GM19351 (cell line): Measurements from ENCODE around the gene MAP9.
"Not testable (repeated sequence)": the region's sequence is repeated elsewhere in the genome, so short reads cannot be mapped to it uniquely, and the experiment has no call there.

Experiments
- ATAC-seq: cut with Tn5 transposase; IDR thresholded peaks from one replicate; pipeline ENCODE4 v1.9.1; 2021; ENCODE audit warnings: mild to moderate bottlenecking, moderate library complexity; ENCODE audit not compliant: unreplicated experiment

The MAP9 gene

GRCh38 chr4:155376387-155377268 lies at the start of gene MAP9:
MAP9 (minus strand) TSS chr4:155376965; CDS start chr4:155375850, 1,115 bp downstream.
- ATAC-seq: peak; percentile 96

DNA sequence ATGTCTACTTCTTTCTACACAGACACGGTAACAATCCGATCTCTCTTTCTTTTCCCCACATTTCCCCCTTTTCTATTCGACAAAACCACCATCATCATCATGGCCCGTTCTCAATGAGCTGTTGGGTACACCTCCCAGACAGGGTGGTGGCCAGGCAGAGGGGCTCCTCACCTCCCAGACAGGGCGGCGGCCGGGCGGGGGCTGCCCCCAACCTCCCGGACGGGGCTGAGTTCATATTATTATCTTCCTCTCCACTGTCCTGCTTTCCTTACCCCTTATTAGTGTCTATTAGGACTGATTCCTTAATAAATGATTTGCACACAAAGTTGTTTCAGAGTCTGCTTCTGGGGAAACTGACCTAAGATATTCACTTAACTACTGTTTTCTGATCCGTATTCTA lies 48.0 kb upstream of the MAP9 start:
- ATAC-seq: not testable (repeated sequence)

DNA sequence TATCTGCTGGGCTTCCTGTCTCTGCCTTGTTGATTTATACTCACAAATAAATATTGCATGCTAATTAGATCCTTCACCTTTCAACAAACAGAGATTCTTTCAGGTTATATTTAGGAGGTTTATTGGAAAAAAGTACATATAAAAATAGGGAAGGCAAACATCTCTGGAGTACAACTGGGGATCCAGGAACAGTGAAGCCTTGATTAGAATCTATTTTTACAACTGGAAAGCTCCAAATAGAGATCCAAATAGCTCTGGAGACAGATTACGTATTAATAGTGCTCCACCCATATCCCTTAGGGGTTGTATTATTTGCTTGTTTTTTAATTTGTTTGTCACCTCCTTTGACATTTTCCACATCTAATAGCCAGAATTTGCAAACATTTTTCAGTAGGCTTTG lies 46.9 kb upstream of the MAP9 start:
- no peak for ATAC-seq

GRCh38 chr4:155419266-155419665 lies 42.5 kb upstream of the MAP9 start:
- ATAC-seq: no peak

- ATAC-seq: no peak
Observed at GRCh38 chr4:155415662-155416061, 38.9 kb upstream of the MAP9 start.

GRCh38 chr4:155413451-155413850 lies 36.7 kb upstream of the MAP9 start:
- ATAC-seq: no peak

- ATAC-seq: no peak
Observed at GRCh38 chr4:155411546-155411945, 34.8 kb upstream of the MAP9 start.

DNA sequence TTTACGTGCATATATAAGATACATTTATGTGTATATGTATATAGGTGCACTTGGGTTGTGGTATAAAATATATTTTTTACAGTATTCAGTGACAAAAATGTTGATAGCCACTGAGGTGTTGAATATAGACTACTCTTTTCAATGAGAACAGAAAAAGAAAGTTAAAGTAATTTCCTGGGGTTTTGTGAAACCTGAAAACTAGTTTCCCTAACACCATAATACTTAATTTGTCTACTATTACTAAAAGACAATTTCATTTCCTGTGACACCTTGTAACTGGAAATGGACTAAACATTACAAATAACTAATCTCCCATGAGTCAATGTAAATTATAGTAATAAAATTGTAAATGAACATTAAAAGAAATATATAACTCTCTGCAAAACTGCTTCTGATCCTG lies 32.0 kb upstream of the MAP9 start:
- ATAC-seq: no peak

DNA sequence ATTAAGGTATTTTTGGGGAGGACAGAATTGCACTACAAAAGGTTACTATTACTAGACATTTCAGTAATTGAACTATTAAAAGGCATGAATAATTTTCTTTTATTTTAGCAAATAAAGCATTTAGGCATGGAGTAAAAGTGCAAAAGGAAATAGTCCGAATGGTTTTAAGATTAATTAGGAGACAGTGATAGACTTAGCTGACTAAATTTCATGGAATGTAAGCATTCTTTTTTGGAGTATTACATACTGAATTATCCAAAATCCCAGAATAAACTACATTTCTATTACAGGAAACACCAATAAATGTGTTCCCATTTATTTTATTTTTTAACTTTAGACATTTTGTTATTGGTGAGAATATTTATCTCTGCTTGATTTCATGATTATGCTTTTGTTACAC lies 30.7 kb upstream of the MAP9 start:
- no peak for ATAC-seq

DNA sequence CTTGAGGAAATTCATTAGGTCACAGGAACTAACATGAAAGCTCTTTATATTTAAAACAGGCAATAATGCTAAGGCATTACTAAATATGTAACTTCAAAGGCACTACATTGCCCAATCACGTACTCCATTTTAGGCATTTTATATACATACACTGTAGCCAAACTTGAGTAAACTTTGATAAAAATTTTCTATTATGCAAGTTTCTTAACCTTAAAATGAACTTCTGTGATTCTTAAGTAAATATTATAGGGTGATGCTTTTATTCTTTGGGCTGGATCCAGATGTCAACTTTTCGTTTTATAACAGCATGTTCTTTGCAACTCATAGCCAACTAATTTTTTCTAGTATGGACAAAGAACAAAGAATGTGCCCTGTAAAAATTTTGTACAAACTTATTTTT lies 28.3 kb upstream of the MAP9 start:
- ATAC-seq: no peak

DNA sequence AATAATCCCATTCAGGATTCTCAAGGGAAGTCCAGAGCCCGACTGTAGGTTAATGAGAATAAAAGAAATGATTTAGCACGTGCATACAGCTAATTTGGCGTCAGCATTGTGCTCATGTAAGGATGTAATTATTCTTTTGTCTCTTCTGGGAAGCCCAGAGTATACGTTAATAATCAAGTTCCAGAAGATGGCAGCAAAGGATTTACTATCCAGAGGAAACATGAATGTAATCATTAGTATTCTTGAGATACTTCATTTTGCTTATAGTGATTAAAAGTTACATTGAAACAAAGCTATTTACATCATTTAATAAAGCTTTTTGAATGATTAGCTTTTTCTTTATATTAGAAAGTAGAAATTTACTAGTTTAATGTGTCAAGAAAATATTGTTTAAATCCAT lies 27.1 kb upstream of the MAP9 start:
- ATAC-seq: no peak

DNA sequence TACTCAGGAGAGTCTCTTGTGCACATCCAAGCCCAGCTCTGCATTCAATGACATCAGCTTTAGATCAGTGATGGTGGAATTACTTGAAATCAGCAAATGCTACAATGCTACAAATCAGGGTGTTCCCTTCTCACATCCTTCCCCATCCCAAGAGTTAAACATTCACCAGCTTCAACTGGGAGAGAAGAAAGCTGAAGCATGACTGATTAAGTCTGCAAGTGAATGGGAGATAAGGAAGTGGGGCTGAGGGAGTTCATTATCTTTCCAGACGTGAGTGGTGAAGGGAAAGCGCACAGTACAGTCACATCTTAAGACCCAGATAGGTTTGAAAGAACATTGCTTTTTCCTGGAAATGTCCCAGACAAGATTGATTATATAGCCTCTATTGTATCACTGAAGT lies 26.2 kb upstream of the MAP9 start:
- no peak for ATAC-seq

GRCh38 chr4:155400893-155401292 lies 24.1 kb upstream of the MAP9 start:
- ATAC-seq: no peak

GRCh38 chr4:155399974-155400697 lies 23.4 kb upstream of the MAP9 start:
- no peak for ATAC-seq

DNA sequence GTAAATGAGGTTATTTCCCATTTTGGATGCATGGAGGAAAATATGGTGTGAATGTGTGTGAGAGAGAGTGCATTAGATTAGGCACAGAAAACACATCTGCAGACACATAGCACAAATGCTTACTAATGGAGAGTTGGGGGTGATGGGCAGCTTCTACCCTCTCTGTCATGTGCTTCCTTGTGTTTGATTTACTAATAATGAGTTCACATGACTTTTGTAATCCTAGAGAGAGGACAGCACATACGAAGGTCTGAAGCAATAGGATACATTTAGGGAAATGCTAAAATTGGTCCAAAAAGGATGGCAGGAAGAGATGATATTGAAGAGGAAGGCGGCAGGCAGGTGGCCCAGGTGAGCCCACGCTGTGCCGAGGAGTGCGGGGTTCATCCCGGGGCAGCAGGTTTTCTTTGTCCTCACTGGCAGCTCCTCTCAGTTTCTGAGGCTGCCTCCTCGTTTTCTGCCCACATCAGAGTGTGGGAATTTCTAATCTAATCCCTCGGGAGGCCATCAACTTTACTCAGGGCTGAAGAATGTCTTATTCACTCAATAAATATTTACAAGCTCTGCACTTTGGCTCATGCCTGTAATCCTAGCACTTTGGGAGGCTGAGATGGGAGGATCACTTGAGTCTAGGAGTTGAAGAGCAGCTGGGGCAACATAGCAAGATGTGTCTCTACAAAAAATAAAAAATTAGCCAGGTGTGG lies 15.9 kb upstream of the MAP9 start:
- no peak for ATAC-seq

DNA sequence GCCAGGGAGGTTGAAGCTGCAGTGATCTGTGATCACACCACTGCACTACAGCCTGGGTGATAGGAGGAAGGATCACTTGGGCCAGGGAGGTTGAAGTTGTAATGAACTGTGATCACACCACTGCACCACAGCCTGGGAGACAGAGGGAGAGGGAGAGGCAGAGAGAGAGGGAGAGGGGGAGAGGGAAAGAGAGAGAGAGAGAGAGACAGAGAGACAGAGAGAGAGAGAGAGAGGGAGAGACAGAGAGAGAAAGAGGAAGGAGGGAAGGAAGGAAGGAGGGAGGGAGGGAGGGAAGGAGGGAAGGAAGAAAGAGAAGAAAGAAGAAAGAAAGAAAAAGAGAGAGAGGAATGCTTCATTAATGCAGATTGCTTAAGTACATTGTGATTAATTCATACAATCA lies 15.2 kb upstream of the MAP9 start:
- no peak for ATAC-seq

GRCh38 chr4:155388162-155388561 lies 11.4 kb upstream of the MAP9 start:
- no peak for ATAC-seq

DNA sequence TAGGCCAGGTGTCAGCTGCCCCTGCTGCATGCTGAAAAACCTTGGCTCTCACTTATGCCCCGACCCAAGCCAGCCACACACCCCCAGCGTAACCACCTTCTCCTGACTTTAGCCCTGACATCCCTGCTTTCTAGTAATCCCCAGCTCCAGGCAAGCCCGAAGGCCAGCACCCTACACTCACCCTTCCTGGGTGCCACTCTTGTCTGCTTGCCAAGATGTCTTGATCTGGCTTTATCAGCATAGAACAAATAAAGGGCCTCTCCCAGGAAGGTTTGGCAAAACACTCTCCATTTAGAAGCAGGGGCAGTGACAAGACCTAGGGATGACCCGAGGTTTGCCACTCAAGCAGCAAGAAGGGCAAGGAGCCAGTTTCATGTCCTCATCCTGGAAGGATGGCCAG lies 6.8 kb upstream of the MAP9 start:
- ATAC-seq: no peak

DNA sequence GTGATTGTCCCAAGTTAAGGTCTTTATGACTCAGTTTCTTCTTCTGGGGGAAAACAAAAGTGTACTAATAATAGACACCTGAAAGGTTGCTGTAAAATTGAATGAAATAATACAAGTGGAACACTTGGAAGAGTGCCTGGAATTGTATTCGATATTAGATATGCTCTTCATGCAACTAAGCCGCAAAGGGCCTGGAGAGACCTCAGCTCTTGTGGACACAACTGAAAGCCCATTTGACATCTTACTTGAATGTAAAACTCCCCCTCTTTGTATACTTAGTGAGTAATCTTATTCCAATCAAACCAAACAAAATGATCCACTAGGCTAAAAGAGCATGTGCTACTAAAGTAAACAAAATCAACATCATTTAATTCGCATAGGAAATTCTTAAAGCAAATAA lies 511 bp upstream of the MAP9 start:
- ATAC-seq: no peak

DNA sequence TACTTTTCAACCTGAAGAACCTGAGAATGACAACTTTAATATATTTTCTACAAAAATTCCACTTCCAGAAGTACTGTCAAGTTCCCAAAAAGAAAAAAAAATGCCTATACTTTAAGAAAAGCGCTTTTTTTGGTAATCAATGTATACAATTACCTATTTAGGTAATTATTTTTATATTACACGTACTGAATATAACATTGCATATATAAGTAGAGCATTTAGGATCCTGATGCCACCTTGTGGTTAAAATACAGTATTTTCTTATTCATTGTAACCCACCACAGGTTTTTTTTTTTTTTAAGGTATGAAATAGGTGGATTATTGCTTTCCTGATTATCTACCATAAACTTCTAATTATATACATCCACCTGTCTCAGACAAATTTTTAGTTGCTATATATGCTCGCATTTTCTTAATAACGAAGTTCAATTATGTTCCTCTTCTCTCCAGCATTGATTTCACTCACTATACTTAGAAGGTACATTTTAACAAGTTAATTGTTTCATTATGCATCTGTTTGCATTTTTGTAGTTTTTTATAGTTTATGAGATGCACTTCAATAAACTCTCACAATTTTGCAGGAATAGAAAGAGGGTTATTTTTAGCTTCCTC lies 5.2 kb downstream of the MAP9 start:
- ATAC-seq: no peak

GRCh38 chr4:155367608-155368007 lies 9.2 kb downstream of the MAP9 start:
- peak; percentile 62 for ATAC-seq
